Right lobe of liver (tissue), 6 donors: ENCODE data around the gene B3GNT5. TPM values are rescaled to one million over a fixed set of nuclear protein-coding genes. Genes with fewer than 3 reads are reported as not detected.

Experiments
- ATAC-seq, 4 donors: fragments of 200-7000 bp; cut with Tn5 transposase; one replicate each; pipeline ENCODE4 v1.9.1; 2020; ENCODE audit warnings: mild to moderate bottlenecking in 4 of 4, moderate library complexity in 4 of 4
- DNase-seq, 3 donors: peaks; one replicate each; pipeline ENCODE4 v3.0.0-alpha.2; 2020
- H3K27ac ChIP-seq, 3 donors: fragments of 200-600 bp; one replicate each; pipeline ENCODE4 v1.8.0; 2022
- H3K27me3 ChIP-seq, 2 donors: fragments of 200-600 bp; one replicate each; pipeline ENCODE4 v1.8.0; 2022
- H3K36me3 ChIP-seq, 4 donors: fragments of 200-600 bp; sonication (generic) in 1 of 4; one replicate each; pipeline versions ENCODE4 v1.5.1 to v1.8.0; 2017 to 2022; ENCODE audit warnings: control low read depth in 1 of 4
- H3K4me1 ChIP-seq, 4 donors: fragments of 200-600 bp; sonication (generic) in 1 of 4; one replicate each; pipeline versions ENCODE4 v1.5.1 to v1.8.0; 2017 to 2022; ENCODE audit warnings: control low read depth in 1 of 4
- H3K4me3 ChIP-seq, 3 donors: fragments of 200-600 bp; one replicate each; pipeline ENCODE4 v1.8.0; 2022
- H3K9me3 ChIP-seq, 4 donors: fragments of 200-600 bp; sonication (generic) in 1 of 4; one replicate each; pipeline versions ENCODE4 v1.5.1 to v1.8.0; 2017 to 2022; ENCODE audit warnings: control low read depth in 1 of 4
- POLR2A ChIP-seq: fragments of 450-650 bp; IDR thresholded peaks from one replicate; pipeline ENCODE4 v1.6.1; 2017; ENCODE audit warnings: antibody characterized with exemption, mild to moderate bottlenecking
- WGBS: methylation state at CpG from one replicate; pipeline ENCODE4 v1.1.6; 2018; ENCODE audit warnings: low coverage, low lambda C conversion rate; ENCODE audit not compliant: insufficient coverage; ENCODE audit errors: missing lambda C conversion rate; 5-methylcytosine and 5-hydroxymethylcytosine counted together
- intact Hi-C, 2 donors: fragments of 100-400 bp; cut with DNase I; formaldehyde crosslinking; loops; one replicate each; pipeline versions ENCODE4 v1.11.2 to v1.14.1; 2022
- total RNA-seq, 6 experiments: library from RNA; depleted of rRNA in 2 of 6; stranded (reverse); fragments of >200 nt in 2 of 6; fragmentation: NEBNext Ultra II Directional in 3 of 6; extraction: Animal tissue kit (Norgen Biotek cat#: 25700) in 3 of 6; gene quantifications; one replicate each; pipeline versions ENCODE4 v1.1.0 to v1.2.4, GENCODE V29; 2016 to 2023
- TF ChIP-seq, protein P1 (sequence below), 4 donors: fragments of 200-600 bp in 3 of 4; fragments of 450-650 bp in 1 of 4; IDR thresholded peaks; one replicate each; pipeline versions ENCODE4 v1.5.1 to v1.8.0; 2016 to 2022; ENCODE audit warnings: antibody characterized with exemption in 4 of 4, mild to moderate bottlenecking in 2 of 4
- donor health status: DM: no; HTN: yes; CAD: no.
- donor health status: DM: no; HTN: no; CAD: no.
- donor health status: DM: no; HTN: no; CAD: no.
- donor health status: DM: no; HTN: yes; CAD: no.
- donor health status: DM: no; HTN: yes; CAD: no.

Gene B3GNT5
- total RNA-seq, 6 experiments from 2014 or later, result 0.27 to 12.5 (median 5.5) TPM

DNA sequence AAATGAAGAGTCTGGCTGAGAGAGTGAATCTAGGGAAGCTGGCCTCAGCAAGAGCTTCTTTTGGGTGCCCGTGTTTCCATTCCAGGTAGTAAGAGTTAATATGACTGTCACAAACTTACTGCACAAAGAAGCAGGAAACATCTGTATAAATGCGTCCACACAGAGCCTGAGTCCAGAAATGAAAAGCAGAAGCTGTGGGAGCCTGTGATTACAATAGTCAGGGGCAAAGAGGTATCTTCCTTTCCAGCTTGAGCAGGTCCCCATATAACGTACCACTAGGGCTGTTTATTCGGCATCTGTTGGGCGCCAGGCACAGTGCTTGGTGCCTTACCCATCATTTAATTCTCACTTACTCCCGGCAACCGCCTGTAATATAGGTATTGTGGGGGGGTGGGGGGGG lies 40.5 kb upstream of the B3GNT5 start:
- 87% methylated on average over 5 of the region's 7 CpGs for WGBS
- H3K36me3 ChIP-seq, result no peaks in the 10 kb centered on the region
- TF ChIP-seq, protein P1, sequence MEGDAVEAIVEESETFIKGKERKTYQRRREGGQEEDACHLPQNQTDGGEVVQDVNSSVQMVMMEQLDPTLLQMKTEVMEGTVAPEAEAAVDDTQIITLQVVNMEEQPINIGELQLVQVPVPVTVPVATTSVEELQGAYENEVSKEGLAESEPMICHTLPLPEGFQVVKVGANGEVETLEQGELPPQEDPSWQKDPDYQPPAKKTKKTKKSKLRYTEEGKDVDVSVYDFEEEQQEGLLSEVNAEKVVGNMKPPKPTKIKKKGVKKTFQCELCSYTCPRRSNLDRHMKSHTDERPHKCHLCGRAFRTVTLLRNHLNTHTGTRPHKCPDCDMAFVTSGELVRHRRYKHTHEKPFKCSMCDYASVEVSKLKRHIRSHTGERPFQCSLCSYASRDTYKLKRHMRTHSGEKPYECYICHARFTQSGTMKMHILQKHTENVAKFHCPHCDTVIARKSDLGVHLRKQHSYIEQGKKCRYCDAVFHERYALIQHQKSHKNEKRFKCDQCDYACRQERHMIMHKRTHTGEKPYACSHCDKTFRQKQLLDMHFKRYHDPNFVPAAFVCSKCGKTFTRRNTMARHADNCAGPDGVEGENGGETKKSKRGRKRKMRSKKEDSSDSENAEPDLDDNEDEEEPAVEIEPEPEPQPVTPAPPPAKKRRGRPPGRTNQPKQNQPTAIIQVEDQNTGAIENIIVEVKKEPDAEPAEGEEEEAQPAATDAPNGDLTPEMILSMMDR (IDR thresholded peaks at IDR 0.05), result no peak
- no peak for TF ChIP-seq POLR2A
- H3K27me3 ChIP-seq, result no peaks in the 10 kb centered on the region
- peaks cover 0 to 4% (median 0%) of the 10 kb centered on the region in 4 donors for H3K4me1 ChIP-seq
- intact Hi-C loops, result no loop called here
- ATAC-seq (peak in 1 of 4 donors; percentile 13), DNase-seq (no peak)
- H3K9me3 ChIP-seq, result no peaks in the 10 kb centered on the region
- H3K4me3 ChIP-seq, result no peak overlapping the region
- H3K27ac ChIP-seq, result no peak overlapping the region

DNA sequence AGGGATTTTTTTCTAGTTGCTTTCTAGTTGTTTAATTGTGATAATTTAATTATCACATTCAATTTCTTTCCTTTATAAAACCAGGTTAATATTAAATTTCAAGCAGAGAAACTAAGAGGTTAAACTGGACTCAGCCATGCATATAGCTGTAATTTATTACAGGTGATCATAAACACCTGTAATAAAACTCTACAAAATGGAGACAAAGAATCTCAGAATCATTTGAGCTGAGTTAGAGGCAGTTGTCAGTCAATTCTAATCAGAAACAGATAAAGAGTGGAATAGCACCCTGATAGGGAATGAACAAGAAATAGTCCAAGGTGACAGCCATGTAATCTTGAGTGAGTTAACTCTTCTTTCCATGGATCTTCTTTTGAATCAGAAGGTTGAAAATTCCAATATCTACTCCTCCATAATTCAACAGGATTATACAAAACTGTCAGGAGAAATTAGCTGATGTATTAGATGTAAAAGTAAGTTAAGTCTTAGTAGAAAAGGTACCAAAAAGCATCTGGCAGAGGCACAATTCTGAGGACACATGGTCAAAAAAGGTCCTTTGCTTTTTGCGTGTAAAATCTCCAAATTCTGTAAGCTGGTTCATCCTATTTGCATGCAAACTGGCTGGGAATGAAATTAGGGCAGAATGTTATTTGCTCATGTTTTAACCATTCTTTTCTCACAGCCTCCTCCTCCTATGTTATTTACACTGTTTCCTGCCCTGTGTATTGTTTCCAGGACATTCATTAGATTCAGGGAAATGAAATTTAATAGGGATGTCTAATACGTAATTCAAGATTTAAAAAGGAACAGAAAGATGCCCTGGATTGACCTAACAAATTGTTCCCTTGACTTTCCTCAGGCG lies 39.4 kb upstream of the B3GNT5 start:
- peaks cover 0 to 4% (median 0%) of the 10 kb centered on the region in 4 donors for H3K4me1 ChIP-seq
- no peaks in the 10 kb centered on the region for H3K36me3 ChIP-seq
- no peaks in the 10 kb centered on the region for H3K27me3 ChIP-seq
- DNase-seq (no peak), ATAC-seq (no peak)
- no peaks in the 10 kb centered on the region for H3K9me3 ChIP-seq
- H3K27ac ChIP-seq, result no peak overlapping the region
- H3K4me3 ChIP-seq, result no peak overlapping the region
- intact Hi-C loops, result no loop called here
- TF ChIP-seq POLR2A, result no peak
- TF ChIP-seq, protein P1 (IDR thresholded peaks at IDR 0.05), result no peak
- WGBS, result 49% methylated on average over 3 of the region's 3 CpGs

DNA sequence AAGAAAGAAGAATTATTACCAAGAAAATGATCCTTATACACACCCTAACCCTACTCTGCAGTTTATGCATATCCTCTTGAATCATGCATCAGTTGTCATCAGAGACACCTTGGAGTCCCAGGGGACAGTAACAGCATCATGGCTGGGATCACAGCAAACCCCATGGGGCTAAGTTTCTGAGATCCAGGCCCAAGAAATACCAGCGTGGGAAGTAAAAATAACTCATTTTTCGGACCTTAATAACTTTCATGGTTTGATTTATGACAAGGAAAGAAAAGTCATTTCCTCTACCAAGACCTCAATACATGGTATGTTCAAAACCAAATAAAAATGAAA lies 38.8 kb upstream of the B3GNT5 start:
- TF ChIP-seq, protein P1 (IDR thresholded peaks at IDR 0.05), result no peak
- TF ChIP-seq POLR2A, result no peak
- 48% methylated on average over 2 of the region's 2 CpGs for WGBS
- Histone ChIP-seq H3K27ac (no peak overlapping the region), H3K36me3 (no peaks in the 10 kb centered on the region), H3K4me3 (no peak overlapping the region), H3K27me3 (no peaks in the 10 kb centered on the region), H3K4me1 (peaks cover 0 to 4% (median 0%) of the 10 kb centered on the region in 4 donors), H3K9me3 (no peaks in the 10 kb centered on the region)
- ATAC-seq (no peak), DNase-seq (no peak)
- intact Hi-C loops, result no loop called here

DNA sequence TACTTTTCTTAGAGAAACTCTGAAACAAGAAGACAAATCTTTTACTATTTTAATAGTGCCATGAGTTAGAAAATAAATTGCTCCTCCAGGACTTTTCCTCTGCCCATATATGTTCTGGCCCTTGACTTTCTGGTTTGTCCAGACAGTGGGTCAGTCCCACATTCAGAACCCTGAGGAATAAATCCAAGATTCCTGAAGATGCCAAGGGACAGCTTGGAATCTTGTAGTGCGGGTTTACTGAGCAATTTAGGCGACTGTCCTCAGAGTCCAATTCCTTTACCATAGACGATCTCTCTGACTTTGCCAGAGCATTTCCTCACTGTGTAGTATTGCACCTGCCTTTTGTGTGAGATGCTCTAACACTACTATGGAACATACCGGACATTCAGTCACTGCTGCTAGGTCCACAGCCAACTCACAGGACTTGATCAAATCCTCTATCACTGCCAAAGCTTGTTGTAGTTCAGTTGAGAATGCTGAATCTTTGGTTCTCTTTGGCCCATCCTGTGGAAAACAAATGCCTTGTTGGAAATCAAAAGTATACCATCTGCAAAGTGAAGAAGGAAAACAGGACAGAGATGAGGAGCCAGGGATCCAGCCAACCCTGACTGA lies 37.4 kb upstream of the B3GNT5 start:
- H3K4me1 ChIP-seq, result peaks cover 0 to 4% (median 0%) of the 10 kb centered on the region in 4 donors
- DNase-seq, result no peak
- no peak for ATAC-seq
- H3K9me3 ChIP-seq, result no peaks in the 10 kb centered on the region
- intact Hi-C loops, result no loop called here
- no peak for TF ChIP-seq POLR2A
- TF ChIP-seq, protein P1 (IDR thresholded peaks at IDR 0.05), result no peak
- H3K36me3 ChIP-seq, result no peaks in the 10 kb centered on the region
- no peak overlapping the region for H3K27ac ChIP-seq
- H3K27me3 ChIP-seq, result no peaks in the 10 kb centered on the region
- 88% methylated on average over 4 of the region's 4 CpGs for WGBS
- no peak overlapping the region for H3K4me3 ChIP-seq
